ENCODE measurements around the gene BRAP.

DNA sequence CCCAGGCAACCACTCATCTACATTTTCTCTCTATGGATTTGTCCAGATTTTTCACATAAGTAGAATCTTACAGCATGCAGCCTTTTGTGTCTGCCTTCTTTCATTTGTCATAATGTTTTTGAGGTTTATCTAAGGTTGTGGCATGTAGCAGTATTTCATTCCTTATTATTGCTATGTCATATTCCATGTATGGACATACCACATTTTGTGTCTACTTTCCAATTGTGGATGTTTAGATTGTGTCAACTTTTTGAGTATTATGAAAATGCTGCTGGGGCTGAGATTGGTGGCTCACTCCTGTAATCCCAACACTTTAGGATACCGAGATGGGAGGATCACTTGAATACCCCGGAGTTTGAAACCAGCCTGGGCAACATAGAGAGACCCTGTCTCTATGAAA, 83.4 kb downstream of the BRAP start:
- TF ChIP-seq REPIN1 (tag by site-specific recombination; IDR thresholded peaks at IDR 0.05; ENCODE audit: low read depth) (no peak), BCL11A (tag by site-specific recombination; IDR thresholded peaks at IDR 0.05; ENCODE audit: low read depth) (no peak), YY1 (tag by site-specific recombination; IDR thresholded peaks at IDR 0.05) (no peak)
- TF ChIP-seq, protein P1, sequence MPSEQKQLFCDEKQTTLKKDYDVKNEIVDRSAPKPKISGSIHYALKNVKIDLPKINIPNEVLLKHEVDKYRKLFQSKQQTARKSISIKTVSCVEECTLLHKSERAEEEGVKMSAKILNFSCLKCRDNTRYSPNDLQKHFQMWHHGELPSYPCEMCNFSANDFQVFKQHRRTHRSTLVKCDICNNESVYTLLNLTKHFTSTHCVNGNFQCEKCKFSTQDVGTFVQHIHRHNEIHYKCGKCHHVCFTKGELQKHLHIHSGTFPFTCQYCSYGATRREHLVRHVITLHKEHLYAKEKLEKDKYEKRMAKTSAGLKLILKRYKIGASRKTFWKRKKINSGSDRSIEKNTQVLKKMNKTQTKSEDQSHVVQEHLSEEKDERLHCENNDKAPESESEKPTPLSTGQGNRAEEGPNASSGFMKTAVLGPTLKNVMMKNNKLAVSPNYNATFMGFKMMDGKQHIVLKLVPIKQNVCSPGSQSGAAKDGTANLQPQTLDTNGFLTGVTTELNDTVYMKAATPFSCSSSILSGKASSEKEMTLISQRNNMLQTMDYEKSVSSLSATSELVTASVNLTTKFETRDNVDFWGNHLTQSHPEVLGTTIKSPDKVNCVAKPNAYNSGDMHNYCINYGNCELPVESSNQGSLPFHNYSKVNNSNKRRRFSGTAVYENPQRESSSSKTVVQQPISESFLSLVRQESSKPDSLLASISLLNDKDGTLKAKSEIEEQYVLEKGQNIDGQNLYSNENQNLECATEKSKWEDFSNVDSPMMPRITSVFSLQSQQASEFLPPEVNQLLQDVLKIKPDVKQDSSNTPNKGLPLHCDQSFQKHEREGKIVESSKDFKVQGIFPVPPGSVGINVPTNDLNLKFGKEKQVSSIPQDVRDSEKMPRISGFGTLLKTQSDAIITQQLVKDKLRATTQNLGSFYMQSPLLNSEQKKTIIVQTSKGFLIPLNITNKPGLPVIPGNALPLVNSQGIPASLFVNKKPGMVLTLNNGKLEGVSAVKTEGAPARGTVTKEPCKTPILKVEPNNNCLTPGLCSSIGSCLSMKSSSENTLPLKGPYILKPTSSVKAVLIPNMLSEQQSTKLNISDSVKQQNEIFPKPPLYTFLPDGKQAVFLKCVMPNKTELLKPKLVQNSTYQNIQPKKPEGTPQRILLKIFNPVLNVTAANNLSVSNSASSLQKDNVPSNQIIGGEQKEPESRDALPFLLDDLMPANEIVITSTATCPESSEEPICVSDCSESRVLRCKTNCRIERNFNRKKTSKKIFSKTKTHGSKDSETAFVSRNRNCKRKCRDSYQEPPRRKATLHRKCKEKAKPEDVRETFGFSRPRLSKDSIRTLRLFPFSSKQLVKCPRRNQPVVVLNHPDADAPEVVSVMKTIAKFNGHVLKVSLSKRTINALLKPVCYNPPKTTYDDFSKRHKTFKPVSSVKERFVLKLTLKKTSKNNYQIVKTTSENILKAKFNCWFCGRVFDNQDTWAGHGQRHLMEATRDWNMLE (tag by site-specific recombination; conservative IDR thresholded peaks at IDR 0.05; ENCODE audit: low read depth) = no peak
